GM11168 (cell line): Measurements from ENCODE around the gene SAP30.

Experiments
- in situ Hi-C: fragments of 300-500 bp; cut with MboI; formaldehyde crosslinking; loops from one replicate; pipeline ENCODE4 v1.12.0; 2022; ENCODE audit warnings: low sequenced_read_pairs; ENCODE audit not compliant: unreplicated experiment

The SAP30 gene

DNA sequence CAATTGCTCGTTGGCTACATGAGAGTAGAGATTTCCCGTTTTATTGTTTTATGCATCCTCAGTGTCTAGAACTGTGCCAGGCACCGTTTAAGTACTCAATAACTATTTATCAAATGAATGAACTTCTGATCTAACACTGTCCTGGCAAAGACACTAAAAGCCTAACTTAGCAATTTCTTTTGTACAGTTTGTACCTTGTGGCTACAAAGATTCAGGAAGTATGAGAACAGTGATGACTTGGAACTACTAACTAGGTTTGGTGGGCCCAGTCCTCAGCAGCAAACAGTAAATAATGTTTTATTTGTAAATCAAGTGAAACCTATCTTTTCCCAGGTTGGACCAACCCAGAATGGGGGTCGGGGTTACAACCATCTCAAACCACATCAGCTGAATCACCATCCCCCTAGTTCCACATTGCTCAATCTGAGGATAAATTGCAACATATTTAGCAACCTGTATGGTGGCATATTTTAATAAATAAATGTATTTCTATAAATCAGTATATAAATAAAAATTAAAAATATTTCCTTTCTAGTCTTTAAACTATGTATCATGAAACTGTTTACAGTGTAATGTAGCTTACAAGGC lies 40.4 kb downstream of the SAP30 start:
- in situ Hi-C loops, result loop anchor here (10.0 kb wide), 1 partner anchor 396 kb away; no protein-coding TSS in a partner anchor

DNA sequence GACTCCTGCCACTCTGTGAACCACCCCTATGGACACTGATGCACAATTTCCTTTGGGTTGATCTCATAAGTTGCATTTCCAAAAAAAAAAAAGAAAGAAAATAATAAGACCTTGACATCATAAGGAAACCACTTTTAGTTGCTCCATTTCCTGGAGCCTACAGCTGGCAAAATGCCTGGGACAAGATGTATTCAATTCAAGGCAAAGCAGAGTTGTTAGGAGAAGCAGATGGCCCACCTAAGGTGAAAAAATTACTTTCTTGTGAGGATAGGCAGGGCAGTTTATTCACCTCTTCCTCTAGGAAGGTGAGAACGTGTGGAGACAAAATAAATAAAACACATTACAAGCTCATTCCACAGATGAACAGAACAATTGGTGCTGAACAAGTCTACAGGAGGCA lies 42.3 kb downstream of the SAP30 start:
- in situ Hi-C loops, result loop anchor here (10.0 kb wide), 1 partner anchor 398 kb away; no protein-coding TSS in a partner anchor

DNA sequence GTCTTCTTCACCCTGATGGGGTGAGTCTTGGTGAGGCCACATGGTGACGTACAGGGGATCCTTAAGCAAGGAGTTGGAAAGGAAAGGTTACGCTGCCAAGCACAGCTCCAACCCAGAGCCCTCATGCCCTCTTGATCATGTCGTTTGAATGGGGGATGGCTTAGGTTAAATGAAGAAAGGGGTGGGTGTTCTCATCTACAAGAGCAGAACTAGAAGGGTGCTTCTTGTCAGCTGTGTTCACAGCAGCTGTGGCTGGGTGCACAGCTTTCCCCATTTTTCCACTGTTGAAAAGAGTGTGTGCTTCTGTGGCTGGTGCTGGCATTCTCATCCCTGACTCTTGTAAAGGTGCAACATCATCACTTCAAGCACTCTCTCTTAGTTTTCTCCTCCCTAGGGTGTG lies 43.7 kb downstream of the SAP30 start:
- in situ Hi-C loops, result loop anchor here (10.0 kb wide), 1 partner anchor 400 kb away; no protein-coding TSS in a partner anchor

DNA sequence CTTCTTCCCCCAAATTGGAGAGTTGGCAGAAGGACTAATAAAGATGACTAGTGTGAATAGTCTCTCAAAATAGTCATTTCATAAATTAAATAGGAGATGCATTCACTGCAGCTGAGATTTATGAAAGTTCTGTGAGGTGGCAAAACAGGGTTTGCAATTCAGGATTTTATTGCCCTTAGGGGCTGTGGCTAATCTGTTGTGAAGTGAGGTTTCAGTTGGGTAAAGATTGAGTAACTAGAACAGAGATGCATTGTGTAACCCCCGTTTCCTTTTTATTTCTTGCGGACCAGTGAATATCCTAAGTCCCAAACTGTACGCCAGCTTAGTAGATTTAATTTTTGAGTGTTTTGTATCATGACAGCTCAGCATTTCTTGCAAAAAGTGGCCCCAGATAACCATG lies 44.3 kb downstream of the SAP30 start:
- in situ Hi-C loops, result loop anchor here (5.0 to 10.0 kb wide), 2 partner anchors 103 to 400 kb away; no protein-coding TSS in a partner anchor

DNA sequence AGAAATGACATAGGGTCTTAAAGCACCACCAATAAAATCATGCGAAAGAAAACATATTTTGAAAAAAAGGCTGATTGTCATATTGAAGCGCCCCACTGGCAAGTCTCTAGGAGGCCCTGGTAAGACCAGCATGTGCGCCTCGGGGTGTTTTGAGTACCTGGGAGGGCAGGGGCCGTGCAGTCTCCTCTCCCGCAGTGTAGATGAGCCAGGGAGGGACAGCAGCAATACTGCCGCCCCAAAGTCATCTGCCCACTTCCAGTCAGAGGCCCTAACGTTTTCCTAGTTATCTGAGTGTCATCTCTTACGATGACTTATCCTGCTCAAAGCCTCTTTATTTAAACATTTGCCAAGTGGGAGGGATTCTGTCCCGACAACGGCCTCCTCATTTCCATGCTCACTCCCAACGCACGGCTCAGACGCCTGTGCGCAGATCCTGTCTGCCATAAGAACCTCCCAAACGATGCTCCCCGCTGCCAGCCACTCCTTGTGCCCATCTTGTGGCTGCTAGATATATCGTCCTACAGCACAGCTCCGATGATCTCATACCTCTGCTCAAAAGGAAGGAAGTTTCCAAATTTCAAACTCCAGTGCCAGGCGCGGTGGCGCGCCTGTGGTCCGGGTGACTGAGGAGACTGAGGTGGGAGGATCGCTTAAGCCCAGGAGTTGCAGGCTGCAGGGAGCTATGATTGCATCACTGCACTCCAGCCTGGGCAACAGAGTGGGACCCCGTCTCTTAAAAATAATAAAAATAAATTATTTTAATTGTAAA lies 45.3 kb downstream of the SAP30 start:
- in situ Hi-C loops, result loop anchor here (5.0 to 10.0 kb wide), 2 partner anchors 104 to 401 kb away; no protein-coding TSS in a partner anchor

DNA sequence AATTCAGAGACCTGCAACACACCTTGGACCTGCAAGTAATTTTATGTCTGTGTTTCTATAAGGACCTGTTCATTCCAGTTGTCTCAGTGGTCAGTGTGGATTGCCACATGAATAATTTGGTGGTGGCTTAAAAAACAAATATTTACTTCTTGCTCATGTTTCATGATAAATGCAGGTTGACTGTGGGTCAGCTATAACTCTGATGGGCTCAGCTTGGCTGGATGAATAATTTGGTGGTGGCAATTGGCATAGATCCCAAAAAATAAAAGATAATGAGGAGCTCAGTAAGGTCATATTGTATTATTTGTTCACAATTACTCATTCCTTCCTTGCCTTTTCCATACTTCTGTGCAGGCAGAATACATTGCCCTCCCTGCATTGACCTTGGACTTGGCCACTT lies 47.1 kb downstream of the SAP30 start:
- in situ Hi-C loops, result loop anchor here (5.0 to 10.0 kb wide), 2 partner anchors 106 to 403 kb away; no protein-coding TSS in a partner anchor

DNA sequence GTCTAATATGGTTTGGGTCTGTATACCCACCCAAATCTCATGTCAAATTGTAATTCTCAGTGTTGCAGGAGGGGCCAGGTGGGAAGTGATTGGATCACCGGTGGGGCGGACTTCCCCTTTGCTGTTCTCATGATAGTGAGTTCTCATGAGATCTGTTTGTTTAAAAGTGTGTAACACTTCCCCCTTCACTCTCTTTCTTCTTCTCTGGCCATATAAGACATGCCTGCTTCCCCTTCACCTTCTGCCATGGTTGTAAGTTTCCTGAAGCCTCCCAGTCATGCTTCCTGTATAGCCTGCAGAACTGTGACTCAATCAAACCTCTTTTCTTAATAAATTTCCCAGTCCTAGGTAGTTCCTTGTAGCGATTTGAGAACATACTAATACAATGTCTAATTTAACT lies 47.9 kb downstream of the SAP30 start:
- in situ Hi-C loops, result loop anchor here (5.0 to 10.0 kb wide), 2 partner anchors 106 to 404 kb away; no protein-coding TSS in a partner anchor

DNA sequence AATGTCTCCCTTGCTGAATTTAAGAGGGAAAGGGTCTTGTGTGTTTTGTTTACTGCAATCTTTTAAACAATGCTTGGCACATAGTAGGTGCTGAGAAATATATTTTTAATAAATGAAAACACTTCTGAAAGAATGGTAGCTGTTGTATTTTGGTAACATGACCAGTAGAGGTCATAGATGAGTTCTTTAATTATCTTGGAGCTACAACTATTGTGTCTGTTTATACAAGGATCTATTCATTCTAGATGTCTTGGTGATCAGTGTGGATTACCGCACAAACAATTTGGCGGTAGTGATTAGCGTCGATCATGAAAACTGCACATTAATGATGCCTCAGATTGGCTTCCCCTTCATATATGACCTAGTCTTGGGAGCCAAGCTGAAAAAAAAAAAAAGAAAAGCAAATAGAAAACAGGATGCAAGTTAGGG lies 49.6 kb downstream of the SAP30 start:
- in situ Hi-C loops, result loop anchor here (5.0 kb wide), 1 partner anchor 72 kb away; no protein-coding TSS in a partner anchor

DNA sequence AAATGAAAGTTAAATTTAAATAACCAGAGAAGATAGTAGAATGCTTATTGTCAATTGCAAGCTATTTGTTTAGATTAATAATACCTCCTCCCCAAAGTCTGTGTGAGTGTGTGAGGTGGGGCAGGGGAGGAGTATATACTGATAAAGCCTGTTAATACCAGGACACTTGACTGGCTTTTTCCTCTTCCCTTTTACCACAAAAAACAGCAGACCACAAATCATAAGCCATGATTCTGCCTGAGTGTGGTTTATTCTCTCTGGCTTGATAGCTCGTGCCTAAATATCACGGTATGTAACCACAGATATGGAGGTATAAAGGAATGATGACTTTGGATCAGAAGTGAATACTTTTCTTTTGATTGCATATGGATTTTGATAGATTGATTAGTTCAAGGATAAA lies 50.0 kb downstream of the SAP30 start:
- in situ Hi-C loops, result loop anchor here (5.0 kb wide), 1 partner anchor 72 kb away; no protein-coding TSS in a partner anchor

DNA sequence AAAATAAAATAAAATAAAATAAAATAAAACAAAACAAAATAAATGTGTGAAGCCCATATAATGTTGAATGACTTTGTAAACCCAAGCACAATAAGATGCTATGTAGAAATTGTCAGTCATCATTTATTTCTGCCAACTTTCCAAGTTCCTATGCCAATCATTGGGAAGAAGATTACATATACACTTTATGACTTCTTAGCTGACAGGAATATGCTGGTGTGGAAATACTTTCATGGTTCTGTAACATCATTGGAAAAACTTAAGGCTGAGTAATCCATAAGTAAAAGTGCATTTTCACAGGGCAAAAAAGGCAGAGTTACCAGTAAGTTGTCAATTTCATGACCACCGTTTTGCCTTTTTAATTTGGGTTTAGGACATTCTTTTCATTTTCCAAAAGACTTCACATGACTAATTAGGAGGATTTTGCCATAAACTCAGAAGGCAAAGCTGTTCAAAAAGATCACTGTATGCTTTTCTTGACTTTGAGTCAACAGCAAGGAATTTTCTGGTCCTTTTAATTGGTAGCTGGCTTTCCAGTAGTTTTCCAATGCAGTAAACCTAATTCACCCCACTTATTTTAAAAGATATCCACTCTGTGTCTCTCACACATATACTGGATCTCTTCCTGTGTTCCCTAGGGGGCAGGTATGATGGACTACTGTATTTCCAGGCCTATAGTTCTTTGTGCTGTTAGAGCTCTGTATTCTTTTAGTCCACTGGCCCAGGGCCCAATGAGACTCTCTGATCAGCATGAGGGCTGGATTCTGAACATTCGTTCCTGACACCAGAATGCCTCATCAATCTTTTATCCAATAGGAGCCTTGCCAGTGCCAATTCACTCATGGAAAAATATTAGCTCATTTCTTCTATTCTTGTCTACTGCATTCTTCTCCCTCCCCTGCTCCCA lies 54.4 kb downstream of the SAP30 start:
- in situ Hi-C loops, result loop anchor here (5.0 kb wide), 1 partner anchor 67 kb away; no protein-coding TSS in a partner anchor

DNA sequence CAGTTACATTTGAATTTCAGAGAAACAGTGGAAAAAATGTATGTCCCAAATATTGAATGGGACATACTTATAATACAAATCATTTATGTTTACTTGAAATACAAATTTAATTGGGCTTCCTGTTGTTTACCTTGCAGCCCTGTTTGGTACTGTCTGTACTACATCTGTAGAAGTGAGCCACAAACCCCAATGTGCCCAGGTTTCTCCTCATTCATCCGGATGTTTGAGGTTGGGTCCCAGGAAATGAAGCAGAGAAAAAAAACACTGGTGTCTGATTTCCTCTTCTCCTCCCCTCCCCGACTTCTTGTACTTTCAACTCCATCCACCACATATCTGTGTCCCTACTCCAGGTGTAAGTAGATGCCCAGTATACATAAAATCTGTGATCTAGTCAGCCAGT lies 55.3 kb downstream of the SAP30 start:
- in situ Hi-C loops, result no loop called here
